Measurements from ENCODE around the gene DPF3.

- TF ChIP-seq EZH2 (optimal IDR thresholded peaks at IDR 0.05; ENCODE audit: low read depth, low read length) (no peak), CTCF (IDR thresholded peaks at IDR 0.05; ENCODE audit: low read length) (no peak)
Measured at GRCh38 chr14:72808564-72808963, 85.3 kb downstream of the DPF3 start.
